ENCODE results near the gene CALHM2. TPM values are rescaled to one million over a fixed set of nuclear protein-coding genes. Genes with fewer than 3 reads are reported as not detected.

CALHM2 gene
- total RNA-seq, 8 experiments from 2014 or later: 1.1 to 32.8 (median 3.7) TPM

- no peak overlapping the region for H3K27ac ChIP-seq
- H3K4me1 ChIP-seq (replicated peaks in 1 of 2): peaks cover 11 to 31% of the 10 kb centered on the region in 2 donors
- in situ Hi-C loops (cut with MboI; ENCODE audit: low pct_unique_long_range_greater_than_20kb in 2 of 9, low sequenced_read_pairs in 9 of 9, unreplicated experiment in 9 of 9): no loop called here
- WGBS, 10 experiments: 78 to 100% (median 90%) methylated on average over 1 to 10 of the region's 25 CpGs; no CpG with 5 or more reads in 5 of the 10 experiments
- ATAC-seq (replicated peaks in 6 of 8): no peak
- no peak overlapping the region for H3K4me3 ChIP-seq
Measured at GRCh38 chr10:103455235-103455634, 3.1 kb upstream of the CALHM2 start.

DNA sequence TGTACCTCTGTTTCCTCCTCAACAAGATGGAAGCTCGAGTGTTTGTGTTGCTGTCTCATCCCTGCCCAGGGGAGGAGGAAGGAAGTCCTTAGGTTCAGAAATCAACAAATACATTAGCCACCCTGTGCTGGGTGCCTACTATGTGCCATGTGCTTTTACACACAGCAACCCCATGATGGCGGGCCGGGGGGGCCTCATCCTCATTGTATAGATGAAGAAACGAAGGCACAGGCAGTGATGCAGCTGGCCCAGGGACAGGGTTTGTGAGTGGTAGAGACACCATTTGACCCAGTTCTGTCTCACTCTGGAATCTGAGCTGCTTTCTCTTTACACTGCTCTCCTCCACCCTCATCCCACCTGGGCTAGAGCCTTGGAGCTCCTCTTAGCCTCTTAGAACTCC lies 1.9 kb upstream of the CALHM2 start:
- no peak for ATAC-seq (replicated peaks in 6 of 8)
- Histone ChIP-seq H3K4me1 (replicated peaks in 1 of 2) (peaks cover 1 to 19% of the 10 kb centered on the region in 2 donors), H3K27ac (no peak overlapping the region), H3K4me3 (no peak overlapping the region)
- WGBS, 10 experiments: 70 to 94% (median 87%) methylated on average over 2 to 4 of the region's 4 CpGs; no CpG with 5 or more reads in 6 of the 10 experiments
- in situ Hi-C loops (cut with MboI; ENCODE audit: low pct_unique_long_range_greater_than_20kb in 2 of 9, low sequenced_read_pairs in 9 of 9, unreplicated experiment in 9 of 9): no loop called here

GRCh38 chr10:103452506-103453230 lies 498 bp upstream of the CALHM2 start:
- Histone ChIP-seq H3K4me1 (replicated peaks in 1 of 2) (peaks cover 0 to 15% of the 10 kb centered on the region in 2 donors), H3K4me3 (peak overlapping the region in 2 of 5 donors; percentile 10), H3K27ac (no peak overlapping the region)
- in situ Hi-C loops (cut with MboI; ENCODE audit: low pct_unique_long_range_greater_than_20kb in 2 of 9, low sequenced_read_pairs in 9 of 9, unreplicated experiment in 9 of 9): no loop called here
- ATAC-seq (replicated peaks in 6 of 8): peak in 3 of 8 experiments; percentile 4 to 9 (median 6)
- 20 to 100% (median 80%) methylated on average over 1 to 18 of the region's 27 CpGs for WGBS, 10 experiments

GRCh38 chr10:103451091-103451813 lies 918 bp downstream of the CALHM2 start:
- Histone ChIP-seq H3K4me3 (no peak overlapping the region), H3K4me1 (replicated peaks in 1 of 2) (peaks cover 0 to 9% of the 10 kb centered on the region in 2 donors), H3K27ac (no peak overlapping the region)
- WGBS, 10 experiments: 0 to 67% (median 25%) methylated on average over 1 to 9 of the region's 14 CpGs; no CpG with 5 or more reads in 6 of the 10 experiments
- in situ Hi-C loops (cut with MboI; ENCODE audit: low pct_unique_long_range_greater_than_20kb in 2 of 9, low sequenced_read_pairs in 9 of 9, unreplicated experiment in 9 of 9): no loop called here
- ATAC-seq (replicated peaks in 6 of 8): peak in 3 of 8 experiments; percentile 42 to 51 (median 51)

GRCh38 chr10:103450201-103450695 lies 1.9 kb downstream of the CALHM2 start:
- H3K27ac ChIP-seq: no peak overlapping the region
- no peak overlapping the region for H3K4me3 ChIP-seq
- peaks cover 0 to 9% of the 10 kb centered on the region in 2 donors for H3K4me1 ChIP-seq (replicated peaks in 1 of 2)
- in situ Hi-C loops (cut with MboI; ENCODE audit: low pct_unique_long_range_greater_than_20kb in 2 of 9, low sequenced_read_pairs in 9 of 9, unreplicated experiment in 9 of 9): no loop called here
- ATAC-seq (replicated peaks in 6 of 8): no peak
- 33 to 96% (median 77%) methylated on average over 1 to 4 of the region's 12 CpGs; no CpG with 5 or more reads in 3 of the 10 experiments for WGBS, 10 experiments

GRCh38 chr10:103449208-103450144 lies 2.7 kb downstream of the CALHM2 start:
- Histone ChIP-seq H3K27ac (no peak overlapping the region), H3K4me1 (replicated peaks in 1 of 2) (peaks cover 0 to 9% of the 10 kb centered on the region in 2 donors), H3K4me3 (no peak overlapping the region)
- ATAC-seq (replicated peaks in 6 of 8): no peak
- 45 to 100% (median 89%) methylated on average over 2 to 15 of the region's 34 CpGs; no CpG with 5 or more reads in 1 of the 10 experiments for WGBS, 10 experiments
- in situ Hi-C loops (cut with MboI; ENCODE audit: low pct_unique_long_range_greater_than_20kb in 2 of 9, low sequenced_read_pairs in 9 of 9, unreplicated experiment in 9 of 9): no loop called here

- whole genome bisulfite sequencing, 10 experiments: 0% methylated on average over 1 of the region's 1 CpG; no CpG with 5 or more reads in 9 of the 10 experiments
Measured at GRCh38 chr10:103448746-103449145, 3.4 kb downstream of the CALHM2 start.

DNA sequence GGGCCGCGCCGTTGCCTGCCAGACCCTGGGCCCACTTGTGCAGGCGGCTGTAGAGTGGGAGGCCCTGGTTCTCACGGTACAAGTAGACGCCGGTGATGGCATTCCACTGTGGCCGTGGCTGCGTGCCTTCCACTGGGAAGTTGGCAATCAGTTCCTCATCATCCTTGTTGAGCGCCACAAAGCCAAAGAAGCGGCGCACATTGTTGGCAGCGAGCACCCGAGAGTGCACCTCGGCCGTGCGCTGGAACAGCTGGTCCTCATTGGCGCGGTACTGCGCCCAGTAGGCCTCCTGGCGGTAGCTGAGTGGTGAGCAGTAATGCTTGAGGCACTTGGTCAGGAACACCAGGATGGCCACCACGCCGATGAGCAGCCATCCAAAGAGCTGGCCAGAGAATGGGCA lies 5.0 kb downstream of the CALHM2 start:
- peaks cover 0 to 2% of the 10 kb centered on the region in 2 donors for H3K4me1 ChIP-seq (replicated peaks in 1 of 2)
- in situ Hi-C loops (cut with MboI; ENCODE audit: low pct_unique_long_range_greater_than_20kb in 2 of 9, low sequenced_read_pairs in 9 of 9, unreplicated experiment in 9 of 9): no loop called here
- ATAC-seq (replicated peaks in 6 of 8): no peak
- 81 to 100% (median 96%) methylated on average over 1 to 14 of the region's 23 CpGs; no CpG with 5 or more reads in 2 of the 10 experiments for WGBS, 10 experiments
- no peak overlapping the region for H3K4me3 ChIP-seq
- no peak overlapping the region for H3K27ac ChIP-seq

More at GRCh38 chr10:103448746-103449145, 3.4 kb downstream of the CALHM2 start:
- peaks cover 0 to 9% of the 10 kb centered on the region in 2 donors for H3K4me1 ChIP-seq (replicated peaks in 1 of 2)
- peak in 3 of 8 experiments; percentile 4 to 25 (median 11) for ATAC-seq (replicated peaks in 6 of 8)
- in situ Hi-C loops (cut with MboI; ENCODE audit: low pct_unique_long_range_greater_than_20kb in 2 of 9, low sequenced_read_pairs in 9 of 9, unreplicated experiment in 9 of 9): no loop called here
- no peak overlapping the region for H3K27ac ChIP-seq
- H3K4me3 ChIP-seq: no peak overlapping the region

GRCh38 chr10:103445767-103446567 lies 6.2 kb downstream of the CALHM2 start:
- peak in 2 of 8 experiments; percentile 12 to 32 for ATAC-seq (replicated peaks in 6 of 8)
- 0 to 100% (median 83%) methylated on average over 1 to 5 of the region's 12 CpGs; no CpG with 5 or more reads in 4 of the 10 experiments for WGBS, 10 experiments
- H3K4me3 ChIP-seq: no peak overlapping the region
- in situ Hi-C loops (cut with MboI; ENCODE audit: low pct_unique_long_range_greater_than_20kb in 2 of 9, low sequenced_read_pairs in 9 of 9, unreplicated experiment in 9 of 9): no loop called here
- H3K4me1 ChIP-seq (replicated peaks in 1 of 2): no peaks in the 10 kb centered on the region
- no peak overlapping the region for H3K27ac ChIP-seq

GRCh38 chr10:103445366-103445765 lies 6.8 kb downstream of the CALHM2 start:
- in situ Hi-C loops (cut with MboI; ENCODE audit: low pct_unique_long_range_greater_than_20kb in 2 of 9, low sequenced_read_pairs in 9 of 9, unreplicated experiment in 9 of 9): no loop called here
- ATAC-seq (replicated peaks in 6 of 8): no peak
- WGBS, 10 experiments: 82 to 100% (median 93%) methylated on average over 1 to 9 of the region's 9 CpGs; no CpG with 5 or more reads in 2 of the 10 experiments
- H3K27ac ChIP-seq: no peak overlapping the region
- H3K4me3 ChIP-seq: no peak overlapping the region
- H3K4me1 ChIP-seq (replicated peaks in 1 of 2): no peaks in the 10 kb centered on the region

DNA sequence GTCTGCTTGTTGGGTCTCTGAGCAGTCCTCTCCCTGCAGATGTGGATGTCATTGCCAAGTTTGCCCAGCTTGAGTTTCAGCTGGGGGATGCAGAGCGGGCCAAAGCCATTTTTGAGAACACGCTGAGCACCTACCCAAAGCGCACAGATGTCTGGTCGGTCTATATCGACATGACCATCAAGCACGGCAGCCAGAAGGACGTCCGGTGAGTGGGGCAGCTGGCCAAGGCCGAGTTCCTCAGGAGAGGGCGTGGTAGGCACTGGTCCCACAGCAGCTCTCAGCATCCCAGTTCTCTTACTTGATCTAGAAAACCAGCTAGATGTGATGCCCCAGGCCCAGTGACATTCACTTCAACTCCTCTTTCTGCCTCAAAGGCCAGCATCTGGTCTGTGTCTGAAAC lies 7.7 kb downstream of the CALHM2 start:
- H3K4me1 ChIP-seq (replicated peaks in 1 of 2): no peaks in the 10 kb centered on the region

More for the DNA sequence above, 7.7 kb downstream of the CALHM2 start:
- in situ Hi-C loops (cut with MboI; ENCODE audit: low pct_unique_long_range_greater_than_20kb in 2 of 9, low sequenced_read_pairs in 9 of 9, unreplicated experiment in 9 of 9): no loop called here
- WGBS, 10 experiments: 100% methylated on average over 1 to 3 of the region's 10 CpGs; no CpG with 5 or more reads in 8 of the 10 experiments
- H3K27ac ChIP-seq: no peak overlapping the region
- no peak for ATAC-seq (replicated peaks in 6 of 8)
- no peak overlapping the region for H3K4me3 ChIP-seq
